ENCODE data around the gene PRKAG2. TPM values are rescaled to one million over a fixed set of nuclear protein-coding genes. Genes with fewer than 3 reads are reported as not detected.
"Not testable (repeated sequence)": the region's sequence is repeated elsewhere in the genome, so short reads cannot be mapped to it uniquely, and the experiment has no call there.

The PRKAG2 gene
- total RNA-seq = 120 TPM
- long read RNA-seq, transcript PRKAG2-215 (14 exons, 2,699 nt) = minor isoform, 13 of 168 reads
- long read RNA-seq, transcript PRKAG2-203 (12 exons, 2,318 nt) = major isoform, 77 of 168 reads
- long read RNA-seq, partial matches to known transcripts = 24 of 168 reads
- long read RNA-seq, other reads (novel, unspliced or antisense) = 53 of 168 reads

- intact Hi-C loops (cut with DNase I) = no loop called here
- ATAC-seq (ENCODE audit: poor library complexity) (peak; percentile 61), DNase-seq (peak; percentile 88)
These were observed at the start of gene PRKAG2 for GRCh38 chr7:151876899-151877777. Gene PRKAG2, minus strand, starts transcription at chr7:151877115. Its CDS starts 495 bp downstream, at chr7:151876620.

DNA sequence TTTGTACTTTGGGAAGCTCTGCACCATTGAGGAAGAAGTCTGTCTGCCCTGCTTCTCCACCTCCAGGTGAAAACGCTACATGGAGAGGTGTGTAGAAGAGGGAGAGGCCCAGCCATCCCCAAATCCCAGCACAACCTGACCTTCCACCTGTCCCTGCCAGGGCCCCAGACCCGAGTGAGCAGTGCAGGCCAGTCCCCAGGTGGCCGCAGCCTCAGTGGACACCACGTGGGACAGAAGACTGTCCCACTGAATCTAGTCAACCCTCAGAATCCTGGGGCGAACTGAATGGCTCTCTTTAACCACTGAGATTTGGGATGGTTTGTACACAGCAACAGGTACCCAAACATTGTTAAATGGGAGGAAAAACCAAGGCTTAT is 49.4 kb upstream of the PRKAG2 start:
- no peak for ATAC-seq (ENCODE audit: poor library complexity)
- intact Hi-C loops (cut with DNase I) = no loop called here
- no peak for DNase-seq

DNA sequence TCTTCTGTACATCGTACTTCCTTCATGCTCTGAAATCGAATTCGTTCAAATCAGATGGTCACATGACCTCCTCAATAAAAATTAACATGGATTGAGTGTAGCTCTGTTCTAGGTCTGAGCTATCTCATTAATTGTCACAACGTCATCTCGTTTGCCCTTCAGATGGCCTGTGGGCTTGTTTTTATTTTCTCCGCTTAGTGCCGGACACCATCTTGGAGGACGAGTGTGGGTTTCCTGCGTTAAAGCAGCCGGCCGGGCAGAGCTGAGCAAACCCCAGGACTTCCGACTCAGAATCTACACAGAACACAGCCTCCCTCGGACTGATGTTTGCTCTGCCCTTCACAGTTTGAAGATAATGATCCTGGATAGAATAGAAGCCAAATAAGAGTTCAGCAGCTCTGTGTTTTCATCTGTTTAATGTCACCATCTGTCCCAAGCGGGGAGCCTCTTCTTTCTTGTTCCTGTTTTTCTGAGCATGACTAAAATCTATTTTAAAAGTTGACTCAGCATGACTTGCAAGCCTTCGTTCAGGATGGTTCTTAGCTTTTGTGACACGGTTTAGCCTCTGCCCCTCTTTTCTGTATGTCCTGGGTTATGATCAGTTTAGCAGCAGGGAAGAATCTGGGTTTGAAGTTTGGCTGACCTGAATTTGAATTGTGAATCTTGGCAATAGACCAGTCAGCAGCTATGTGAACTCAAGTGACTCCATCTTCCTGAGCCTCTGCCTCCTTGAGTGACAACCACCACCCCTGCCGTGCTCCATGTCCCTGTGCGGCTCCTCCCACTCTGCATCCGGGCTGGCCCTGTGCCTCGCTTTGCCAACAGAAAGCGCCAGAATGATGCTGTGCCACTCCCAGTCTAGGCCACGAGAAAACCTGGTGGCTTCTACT is 48.8 kb upstream of the PRKAG2 start:
- intact Hi-C loops (cut with DNase I) = no loop called here
- ATAC-seq (ENCODE audit: poor library complexity) (peak; percentile 72), DNase-seq (peak; percentile 81)

DNA sequence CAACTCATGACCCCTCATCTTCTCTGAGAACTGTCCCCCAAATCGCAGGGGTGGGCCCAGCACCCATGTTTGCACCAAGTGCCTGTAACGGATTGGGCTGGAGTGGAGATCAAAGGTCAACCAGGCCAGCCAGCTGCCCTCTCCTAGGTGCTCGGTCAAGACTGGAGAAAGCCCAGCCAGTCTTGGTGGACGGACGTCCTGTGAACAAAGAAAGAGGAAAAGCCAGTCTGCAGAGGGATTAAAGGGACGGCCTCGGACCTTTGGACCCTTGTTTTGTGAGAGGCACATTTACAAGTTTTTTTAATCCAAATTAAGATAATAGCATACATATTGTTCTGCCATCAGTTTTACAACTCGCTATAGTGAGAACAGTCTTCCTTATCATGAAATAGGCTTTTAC is 47.6 kb upstream of the PRKAG2 start:
- DNase-seq (no peak), ATAC-seq (ENCODE audit: poor library complexity) (no peak)
- intact Hi-C loops (cut with DNase I) = no loop called here

GRCh38 chr7:151924001-151924400 is 47.1 kb upstream of the PRKAG2 start:
- intact Hi-C loops (cut with DNase I) = no loop called here
- ATAC-seq (ENCODE audit: poor library complexity) (no peak), DNase-seq (no peak)

DNA sequence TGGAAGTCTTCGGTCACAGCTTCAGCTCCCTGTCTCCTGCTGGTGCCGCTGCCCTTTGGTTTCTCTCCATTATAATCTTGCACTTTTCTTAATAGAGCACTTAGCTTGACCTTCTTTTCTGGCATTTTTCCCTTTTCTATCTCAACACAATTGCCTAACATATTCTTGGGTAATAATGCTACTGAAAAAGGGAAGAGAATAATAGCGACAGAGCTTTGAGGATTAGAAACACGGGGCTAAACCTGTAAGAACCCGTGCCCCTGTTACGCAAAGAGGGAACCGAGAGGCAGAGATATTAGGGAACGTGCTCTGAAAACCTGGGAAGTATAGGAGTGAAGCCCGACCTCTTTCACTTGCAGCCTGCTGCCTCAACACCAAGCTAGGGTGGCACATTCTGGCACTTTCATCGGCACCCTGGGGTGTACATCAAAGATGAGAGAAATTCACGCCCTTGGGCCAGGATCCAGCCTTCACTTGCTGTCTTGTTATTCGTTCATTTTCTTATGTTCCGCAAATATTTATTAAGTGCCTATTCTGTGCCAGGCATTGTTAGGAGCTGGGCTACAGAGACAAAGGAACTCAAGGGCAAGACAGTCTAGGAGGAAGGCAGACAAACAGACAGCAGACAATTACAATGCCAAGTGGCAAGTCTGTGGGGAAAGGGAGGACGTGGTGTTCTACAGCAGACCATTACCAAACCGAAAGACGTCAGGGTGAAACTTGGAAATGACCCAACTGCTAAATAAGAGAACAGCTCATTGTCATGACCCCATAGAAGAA is 46.4 kb upstream of the PRKAG2 start:
- no peak for DNase-seq
- intact Hi-C loops (cut with DNase I) = no loop called here
- peak; percentile 60 for ATAC-seq (ENCODE audit: poor library complexity)

GRCh38 chr7:151921451-151921850 is 44.5 kb upstream of the PRKAG2 start:
- DNase-seq (no peak), ATAC-seq (ENCODE audit: poor library complexity) (no peak)
- intact Hi-C loops (cut with DNase I) = no loop called here

- ATAC-seq (ENCODE audit: poor library complexity) = no peak
- intact Hi-C loops (cut with DNase I) = no loop called here
- DNase-seq = no peak
These were observed 43.6 kb upstream of the PRKAG2 start for GRCh38 chr7:151920488-151920887.

DNA sequence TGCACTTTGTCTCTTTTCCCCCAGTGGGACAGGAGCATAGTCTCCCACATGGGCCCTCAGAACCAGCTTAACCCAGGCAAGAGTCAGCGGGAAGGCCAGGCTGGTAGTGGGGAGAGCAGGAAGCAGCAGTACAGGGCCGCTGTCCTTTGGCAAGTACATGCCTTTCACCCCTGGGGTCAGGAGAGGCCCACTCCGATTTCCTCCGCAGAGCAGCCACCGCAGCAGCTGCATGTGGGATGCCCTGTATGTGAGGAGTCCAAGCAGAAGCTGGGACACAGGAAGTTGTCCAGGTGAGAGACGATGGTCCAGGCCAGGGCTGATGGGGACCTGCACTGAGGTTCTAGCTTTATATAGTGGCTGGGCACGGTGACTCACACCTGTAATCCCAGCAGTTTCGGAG is 42.7 kb upstream of the PRKAG2 start:
- no peak for ATAC-seq (ENCODE audit: poor library complexity)

GRCh38 chr7:151918510-151918843 is 41.6 kb upstream of the PRKAG2 start:
- no peak for DNase-seq
- intact Hi-C loops (cut with DNase I) = no loop called here
- ATAC-seq (ENCODE audit: poor library complexity) = no peak

More for the DNA sequence above, 42.7 kb upstream of the PRKAG2 start:
- intact Hi-C loops (cut with DNase I) = no loop called here
- DNase-seq = no peak

DNA sequence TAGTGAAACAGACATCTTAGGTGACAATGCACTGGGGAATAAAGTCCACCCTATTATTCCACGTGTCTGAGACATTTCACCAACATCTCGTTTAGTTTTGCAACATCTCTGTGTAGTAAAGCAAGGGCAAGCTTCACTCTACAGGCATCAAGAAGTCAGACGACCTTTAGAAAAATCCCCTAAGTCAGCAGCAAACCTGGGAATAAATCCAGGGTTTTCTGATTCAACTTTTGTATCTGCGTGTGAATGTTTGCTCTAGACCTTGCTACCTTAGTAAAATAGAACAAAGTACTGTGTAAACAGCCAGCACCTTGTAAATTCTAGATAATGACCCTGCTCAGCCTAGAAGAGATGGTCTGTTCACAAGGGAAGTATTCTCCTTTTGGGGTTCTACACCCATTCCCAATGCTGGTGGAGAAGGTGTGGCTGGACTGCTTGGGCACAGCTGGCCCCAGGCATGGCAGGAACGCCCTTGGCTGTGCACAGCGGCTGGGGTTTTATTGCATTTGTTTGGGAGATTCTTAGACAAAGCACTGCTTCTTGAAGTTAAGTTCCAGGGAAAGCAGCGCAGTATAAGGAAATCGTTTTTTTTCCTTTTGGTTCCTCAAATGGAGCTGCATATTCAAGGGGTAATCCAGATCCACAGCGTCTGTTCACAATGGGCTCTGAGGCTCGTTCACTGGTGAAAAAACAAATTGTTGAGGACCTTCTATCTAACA is 41.0 kb upstream of the PRKAG2 start:
- DNase-seq (no peak), ATAC-seq (ENCODE audit: poor library complexity) (peak; percentile 48)
- intact Hi-C loops (cut with DNase I) = no loop called here

DNA sequence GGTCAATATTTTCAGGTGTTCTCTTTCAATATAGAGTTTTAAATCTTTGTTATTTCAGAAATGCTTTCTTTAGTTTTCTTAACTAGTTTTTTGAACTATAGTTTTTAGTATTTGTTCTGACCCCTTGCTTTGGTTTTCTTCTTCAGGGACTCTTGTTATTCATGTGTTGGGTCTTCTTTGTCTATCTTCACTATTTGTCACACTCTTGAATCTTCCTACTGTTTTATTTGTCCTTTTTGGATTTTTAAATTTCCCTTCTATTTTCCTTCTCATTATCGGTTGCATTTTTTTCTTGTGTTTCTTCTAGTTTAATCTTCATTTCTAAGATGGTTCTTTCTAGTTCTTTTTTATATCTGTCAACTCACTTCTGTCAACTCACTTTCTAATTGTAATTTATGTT is 37.1 kb upstream of the PRKAG2 start:
- no peak for ATAC-seq (ENCODE audit: poor library complexity)
- no peak for DNase-seq
- intact Hi-C loops (cut with DNase I) = no loop called here

DNA sequence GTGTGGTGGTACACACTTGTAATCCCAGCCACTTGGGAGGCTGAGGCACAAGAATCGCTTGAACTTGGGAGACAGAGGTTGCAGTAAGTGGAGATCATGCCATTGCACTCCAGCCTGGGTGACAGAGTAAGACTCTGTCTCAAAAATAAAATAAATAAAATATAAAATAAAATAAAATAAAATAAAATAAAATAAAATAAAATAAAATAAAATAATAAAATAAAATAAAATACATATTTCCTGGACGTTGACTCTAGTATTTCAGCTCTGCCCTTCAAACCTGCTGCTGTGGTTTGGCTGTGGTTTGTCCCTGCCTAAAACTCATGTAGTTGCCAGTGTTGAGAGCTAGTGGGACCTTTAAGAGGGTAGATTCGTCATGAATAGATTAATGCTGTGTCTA is 33.7 kb upstream of the PRKAG2 start:
- ATAC-seq (ENCODE audit: poor library complexity); intact Hi-C loops (cut with DNase I); DNase-seq: not testable (repeated sequence)

DNA sequence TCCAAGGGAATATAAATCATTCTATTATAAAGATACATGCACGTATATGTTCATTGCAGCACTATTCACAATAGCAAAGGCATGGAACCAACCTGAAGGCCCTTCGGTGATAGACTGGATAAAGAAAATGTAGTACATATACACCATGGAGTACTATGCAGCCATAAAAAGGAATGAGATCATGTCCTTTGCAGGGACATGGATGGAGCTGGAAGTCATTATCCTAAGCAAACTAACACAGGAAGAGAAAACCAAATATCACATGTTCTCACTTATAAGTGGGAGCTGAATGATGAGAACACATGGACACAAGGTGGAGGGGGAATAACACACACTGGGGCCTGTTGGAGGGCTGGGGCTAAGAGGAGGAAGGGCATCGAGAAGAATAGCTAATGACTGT is 30.2 kb upstream of the PRKAG2 start:
- DNase-seq; ATAC-seq (ENCODE audit: poor library complexity); intact Hi-C loops (cut with DNase I): not testable (repeated sequence)

- no peak for ATAC-seq (ENCODE audit: poor library complexity)
- intact Hi-C loops (cut with DNase I) = no loop called here
- DNase-seq = no peak
These were observed 28.9 kb upstream of the PRKAG2 start for GRCh38 chr7:151905766-151906165.

DNA sequence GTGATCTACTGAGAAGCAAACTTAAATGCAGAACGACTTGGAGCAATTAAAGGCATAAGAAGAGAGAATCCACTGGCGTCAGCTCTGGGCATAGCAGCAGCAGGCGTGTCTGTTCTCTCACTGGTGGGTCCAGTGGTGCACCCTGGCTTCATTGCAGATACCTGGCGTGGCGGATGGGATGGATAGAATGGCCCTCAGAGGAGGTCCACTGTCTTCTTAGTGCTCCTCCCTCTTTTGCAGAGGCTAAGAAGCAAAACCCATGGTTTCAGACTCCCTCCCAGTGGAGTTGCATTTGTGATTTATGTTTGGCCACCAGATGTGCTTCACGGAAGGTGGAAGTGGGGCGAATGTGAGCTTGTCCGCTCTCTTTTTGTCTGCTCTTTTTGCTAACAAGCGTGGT is 28.4 kb upstream of the PRKAG2 start:
- DNase-seq = no peak
- intact Hi-C loops (cut with DNase I) = no loop called here
- no peak for ATAC-seq (ENCODE audit: poor library complexity)

DNA sequence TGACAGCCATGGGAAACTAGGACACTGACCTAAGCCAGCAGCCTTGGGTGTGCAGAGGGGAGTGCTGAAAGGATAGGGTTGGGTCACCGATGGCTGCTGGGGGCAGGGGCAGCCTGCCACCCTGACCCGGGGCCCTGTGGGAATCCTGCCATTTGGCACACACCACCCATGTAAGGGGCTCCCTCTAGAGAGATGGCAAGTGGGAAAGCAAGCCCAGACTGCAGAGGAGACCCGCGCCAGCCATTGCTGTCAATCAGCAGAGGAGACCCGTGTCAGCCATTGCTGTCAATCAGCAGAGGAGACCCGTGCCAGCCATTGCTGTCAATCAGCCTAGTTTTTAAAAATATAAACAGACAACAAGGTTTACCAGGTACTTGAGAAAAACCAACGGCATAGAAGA is 27.4 kb upstream of the PRKAG2 start:
- ATAC-seq (ENCODE audit: poor library complexity) = no peak
- DNase-seq = no peak
- intact Hi-C loops (cut with DNase I) = no loop called here
